ENCODE data around the gene MAST4.

DNA sequence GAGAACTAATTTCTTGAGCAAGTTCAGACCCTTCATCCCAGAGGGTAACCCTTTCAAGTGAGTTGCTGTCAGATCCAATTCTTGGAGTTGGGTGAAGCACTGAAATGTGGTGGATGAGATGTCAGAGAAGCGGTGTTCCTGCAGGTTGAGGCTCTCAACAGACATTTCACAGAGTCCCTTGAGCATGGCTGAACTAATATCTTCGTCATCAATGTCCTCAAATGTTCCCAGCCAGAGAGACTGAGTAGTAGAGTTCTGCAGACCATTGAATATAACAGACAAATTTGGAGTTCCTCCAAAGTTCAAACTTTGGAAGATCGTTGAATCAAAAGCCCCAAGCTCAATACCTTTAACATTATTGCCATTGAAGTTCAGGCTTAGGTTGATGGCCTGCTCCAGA is 587.7 kb downstream of the MAST4 start:
- TF ChIP-seq CTCF (tag by site-specific recombination; IDR thresholded peaks at IDR 0.05) (no peak), ZNF184 (tag by site-specific recombination; IDR thresholded peaks at IDR 0.05) (no peak), KLF7 (tag by site-specific recombination; IDR thresholded peaks at IDR 0.05; ENCODE audit: borderline replicate concordance) (no peak), ZNF510 (tag by site-specific recombination; IDR thresholded peaks at IDR 0.05; ENCODE audit: insufficient replicate concordance) (no peak)
- TF ChIP-seq, protein P1, sequence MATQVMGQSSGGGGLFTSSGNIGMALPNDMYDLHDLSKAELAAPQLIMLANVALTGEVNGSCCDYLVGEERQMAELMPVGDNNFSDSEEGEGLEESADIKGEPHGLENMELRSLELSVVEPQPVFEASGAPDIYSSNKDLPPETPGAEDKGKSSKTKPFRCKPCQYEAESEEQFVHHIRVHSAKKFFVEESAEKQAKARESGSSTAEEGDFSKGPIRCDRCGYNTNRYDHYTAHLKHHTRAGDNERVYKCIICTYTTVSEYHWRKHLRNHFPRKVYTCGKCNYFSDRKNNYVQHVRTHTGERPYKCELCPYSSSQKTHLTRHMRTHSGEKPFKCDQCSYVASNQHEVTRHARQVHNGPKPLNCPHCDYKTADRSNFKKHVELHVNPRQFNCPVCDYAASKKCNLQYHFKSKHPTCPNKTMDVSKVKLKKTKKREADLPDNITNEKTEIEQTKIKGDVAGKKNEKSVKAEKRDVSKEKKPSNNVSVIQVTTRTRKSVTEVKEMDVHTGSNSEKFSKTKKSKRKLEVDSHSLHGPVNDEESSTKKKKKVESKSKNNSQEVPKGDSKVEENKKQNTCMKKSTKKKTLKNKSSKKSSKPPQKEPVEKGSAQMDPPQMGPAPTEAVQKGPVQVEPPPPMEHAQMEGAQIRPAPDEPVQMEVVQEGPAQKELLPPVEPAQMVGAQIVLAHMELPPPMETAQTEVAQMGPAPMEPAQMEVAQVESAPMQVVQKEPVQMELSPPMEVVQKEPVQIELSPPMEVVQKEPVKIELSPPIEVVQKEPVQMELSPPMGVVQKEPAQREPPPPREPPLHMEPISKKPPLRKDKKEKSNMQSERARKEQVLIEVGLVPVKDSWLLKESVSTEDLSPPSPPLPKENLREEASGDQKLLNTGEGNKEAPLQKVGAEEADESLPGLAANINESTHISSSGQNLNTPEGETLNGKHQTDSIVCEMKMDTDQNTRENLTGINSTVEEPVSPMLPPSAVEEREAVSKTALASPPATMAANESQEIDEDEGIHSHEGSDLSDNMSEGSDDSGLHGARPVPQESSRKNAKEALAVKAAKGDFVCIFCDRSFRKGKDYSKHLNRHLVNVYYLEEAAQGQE (tag by site-specific recombination; IDR thresholded peaks at IDR 0.05): no peak
